Rectal smooth muscle tissue (tissue), 1 donor: Measurements from ENCODE around the gene SLC31A1.

ENCODE experiments used
- H3K27ac ChIP-seq: one replicate; pipeline ENCODE4 v1.7.0; 2013; ENCODE audit warnings: low read depth, low read length, inconsistent platforms
- H3K27me3 ChIP-seq: one replicate; pipeline ENCODE4 v1.7.0; 2013; ENCODE audit warnings: low read length; ENCODE audit not compliant: control insufficient read depth, insufficient read depth
- H3K36me3 ChIP-seq: one replicate; pipeline ENCODE4 v1.7.0; 2013; ENCODE audit warnings: low read length; ENCODE audit not compliant: control insufficient read depth, insufficient read depth
- H3K4me1 ChIP-seq: one replicate; pipeline ENCODE4 v1.7.0; 2013; ENCODE audit warnings: low read length; ENCODE audit not compliant: control insufficient read depth, insufficient read depth
- H3K4me3 ChIP-seq: one replicate; pipeline ENCODE4 v1.7.0; 2013; ENCODE audit warnings: low read length
- H3K9ac ChIP-seq: one replicate; pipeline ENCODE4 v1.7.0; 2013; ENCODE audit warnings: low read length

SLC31A1 gene

DNA sequence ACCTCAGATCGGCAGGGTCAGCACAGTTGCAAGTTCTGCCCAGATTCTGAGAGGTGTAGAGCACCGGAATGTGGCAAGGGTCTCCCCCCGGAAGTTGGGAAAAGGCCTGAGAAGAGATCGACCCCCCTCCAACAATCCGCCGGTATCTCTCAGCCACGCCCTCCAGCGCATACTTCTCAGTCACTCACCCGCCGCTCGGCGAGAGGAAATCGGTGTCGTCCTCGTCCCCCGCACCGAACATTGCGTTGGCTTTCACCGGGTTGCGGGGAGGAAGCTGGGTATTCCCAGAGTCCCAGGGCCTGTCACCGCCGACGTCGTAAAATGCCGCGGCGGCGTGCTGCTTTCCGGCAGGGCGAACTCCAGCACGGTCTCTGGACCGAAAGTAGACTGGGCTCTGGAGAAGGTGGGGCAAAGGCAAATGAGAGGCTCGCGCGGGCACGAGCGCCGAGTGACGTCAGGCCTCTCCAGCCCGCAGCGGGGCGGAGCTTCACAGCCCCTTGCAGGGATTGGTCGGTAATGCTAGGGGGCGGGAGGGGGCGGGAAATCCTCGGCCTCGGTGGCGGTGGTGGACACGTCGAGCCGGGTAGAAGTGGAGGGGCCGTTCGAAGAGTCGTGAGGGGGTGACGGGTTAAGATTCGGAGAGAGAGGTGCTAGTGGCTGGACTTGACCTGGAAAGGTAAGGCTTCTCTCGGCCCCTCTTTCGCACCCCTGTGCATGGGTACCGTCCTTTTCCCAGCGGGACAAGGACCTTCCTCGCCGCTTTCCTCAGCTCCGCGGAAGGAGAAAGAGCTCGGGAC lies at the start of gene SLC31A1, which contains the start of gene FKBP15:
Gene SLC31A1 (plus strand): TSS at position 542 of the 797 bp plus-strand sequence. CDS start 34,605 bp downstream, outside the sequence.
Gene FKBP15 (minus strand): TSS at position 275 of the 797 bp plus-strand sequence. CDS start 34 bp downstream, at position 241.
- H3K36me3 ChIP-seq = no peaks in the 10 kb centered on the region

DNA sequence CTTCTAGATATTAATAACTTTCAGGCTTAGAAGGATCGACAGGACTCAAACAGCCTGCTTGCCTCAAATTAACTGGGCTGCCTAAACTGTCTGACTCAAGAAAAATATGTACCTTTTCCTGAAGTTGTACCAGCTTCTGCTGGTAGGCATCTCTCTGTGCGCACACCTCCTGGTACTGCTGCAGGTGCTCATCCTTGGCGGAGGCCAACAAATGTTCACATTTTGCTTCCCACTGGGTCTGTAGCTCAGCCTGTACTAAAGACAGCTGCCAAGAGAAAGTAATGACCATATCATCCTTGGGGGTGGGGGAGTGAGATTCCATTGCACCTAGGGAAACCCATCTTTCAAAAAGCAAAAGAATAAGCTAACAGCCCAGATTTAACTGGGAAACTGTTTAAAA lies 48.0 kb upstream of the SLC31A1 start:
- Histone ChIP-seq H3K36me3 (peaks cover 59% of the 10 kb centered on the region), H3K27ac (no peak overlapping the region), H3K27me3 (no peaks in the 10 kb centered on the region), H3K4me3 (no peak overlapping the region), H3K4me1 (no peaks in the 10 kb centered on the region), H3K9ac (no peak overlapping the region)

More for the DNA sequence above, at the start of gene SLC31A1, which contains the start of gene FKBP15:
- peak within 1 kb of the TSS; percentile 83 for H3K27ac ChIP-seq
- H3K4me1 ChIP-seq = peaks cover 16% of the 10 kb centered on the region
- peak within 1 kb of the TSS; percentile 96 for H3K4me3 ChIP-seq
- H3K27me3 ChIP-seq = no peaks in the 10 kb centered on the region
- peak within 1 kb of the TSS; percentile 92 for H3K9ac ChIP-seq

DNA sequence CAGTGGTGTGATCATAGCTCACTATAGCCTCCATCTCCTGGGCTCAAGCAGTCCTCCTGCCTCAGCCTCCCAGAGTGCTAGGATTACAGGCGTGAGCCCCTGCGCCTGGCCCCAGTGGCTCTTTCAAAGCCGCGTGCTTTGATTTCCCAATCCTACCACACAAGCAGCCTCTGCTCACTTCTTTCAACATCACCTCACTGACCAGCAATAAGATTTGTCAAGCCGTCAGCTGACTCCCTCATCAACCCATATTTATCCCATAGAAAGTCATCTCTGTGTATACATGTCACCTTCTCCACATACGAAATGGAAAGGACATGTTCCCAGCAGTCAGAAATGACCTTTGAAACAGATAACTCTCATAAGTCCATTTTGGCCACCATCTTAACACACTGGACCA lies 44.5 kb upstream of the SLC31A1 start:
- no peaks in the 10 kb centered on the region for H3K4me1 ChIP-seq
- H3K36me3 ChIP-seq = peaks cover 58% of the 10 kb centered on the region
- H3K27ac ChIP-seq = no peak overlapping the region
- no peak overlapping the region for H3K9ac ChIP-seq
- H3K27me3 ChIP-seq = no peaks in the 10 kb centered on the region
- H3K4me3 ChIP-seq = no peak overlapping the region

DNA sequence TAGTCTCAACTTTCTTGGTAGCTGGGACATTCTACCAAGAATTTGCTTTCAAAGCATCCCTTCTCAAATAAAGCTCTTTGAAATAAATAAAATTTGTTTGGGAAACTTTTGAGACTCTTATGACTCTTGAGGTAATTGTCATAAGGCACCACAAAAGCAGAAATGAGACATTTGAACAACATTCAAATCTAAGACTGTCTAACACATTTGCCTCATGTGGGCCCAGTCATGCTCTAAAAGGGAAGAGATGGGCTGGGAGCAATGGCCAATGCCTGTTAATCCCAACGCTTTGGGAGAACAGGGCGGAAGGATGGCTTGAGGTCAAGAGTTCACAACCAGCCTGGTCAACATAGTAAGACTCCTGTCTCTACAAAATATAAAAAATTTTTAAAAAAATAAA lies 44.1 kb upstream of the SLC31A1 start:
- Histone ChIP-seq H3K27me3 (no peaks in the 10 kb centered on the region), H3K36me3 (peaks cover 62% of the 10 kb centered on the region), H3K27ac (no peak overlapping the region), H3K4me3 (no peak overlapping the region), H3K4me1 (no peaks in the 10 kb centered on the region), H3K9ac (no peak overlapping the region)

DNA sequence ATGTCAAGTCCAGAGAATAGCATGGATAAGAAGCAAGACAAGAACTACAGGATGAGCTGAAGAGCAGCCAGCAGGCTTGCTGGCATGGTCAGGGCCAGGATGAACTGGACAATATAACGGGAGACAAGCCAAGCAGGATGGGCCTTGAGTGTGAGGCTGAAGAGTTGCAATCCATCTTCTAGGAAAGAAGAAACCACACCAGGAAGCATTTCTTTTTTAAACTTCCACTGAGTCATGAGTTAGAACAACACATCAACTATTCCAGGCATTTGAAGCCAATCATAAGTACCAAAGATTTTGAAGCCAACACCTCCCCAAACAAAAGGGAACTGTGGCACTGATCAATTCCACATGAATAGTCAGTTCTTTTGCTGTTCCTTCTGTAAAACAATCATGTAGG lies 43.3 kb upstream of the SLC31A1 start:
- Histone ChIP-seq H3K4me1 (no peaks in the 10 kb centered on the region), H3K27me3 (no peaks in the 10 kb centered on the region), H3K4me3 (no peak overlapping the region), H3K36me3 (peaks cover 62% of the 10 kb centered on the region), H3K9ac (no peak overlapping the region), H3K27ac (no peak overlapping the region)

DNA sequence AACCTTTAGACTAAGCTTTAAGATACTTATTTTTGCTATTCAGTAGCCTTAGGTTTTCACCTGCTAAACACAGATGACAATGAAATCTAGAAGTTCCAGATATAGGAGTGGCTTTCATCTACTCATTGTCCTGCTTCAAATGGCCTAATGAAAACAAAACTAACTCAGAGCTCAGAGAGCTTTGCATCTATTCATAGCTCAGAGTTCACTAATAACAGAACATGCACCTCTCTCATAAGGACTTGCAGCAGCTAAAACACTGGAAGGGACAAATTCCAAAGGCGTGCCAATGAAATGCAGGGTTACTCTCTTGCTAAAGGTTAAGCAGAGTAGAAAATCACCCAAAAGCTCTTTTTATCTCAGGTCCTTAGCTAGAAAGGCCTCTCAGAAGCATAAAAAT lies 41.5 kb upstream of the SLC31A1 start:
- H3K4me1 ChIP-seq = no peaks in the 10 kb centered on the region
- no peaks in the 10 kb centered on the region for H3K27me3 ChIP-seq
- H3K9ac ChIP-seq = no peak overlapping the region
- H3K36me3 ChIP-seq = peaks cover 64% of the 10 kb centered on the region
- no peak overlapping the region for H3K27ac ChIP-seq
- H3K4me3 ChIP-seq = no peak overlapping the region

DNA sequence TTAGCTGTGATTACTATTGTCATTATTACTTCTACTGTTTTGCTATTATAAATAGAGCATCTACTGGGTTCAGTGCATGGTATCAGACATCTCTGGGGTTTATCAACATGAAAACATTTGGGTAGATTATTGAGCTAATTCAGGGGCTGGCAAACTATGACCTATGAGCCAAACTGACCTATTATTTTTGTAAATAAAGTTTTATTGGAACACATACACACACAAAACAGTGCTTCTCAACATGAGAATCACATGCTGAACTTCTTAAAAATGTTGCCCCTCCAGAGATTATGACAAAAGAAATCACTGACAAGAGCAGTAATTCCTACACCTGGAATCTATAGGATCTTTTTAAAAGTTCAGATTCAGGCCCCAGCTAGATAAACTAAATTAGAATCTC lies 40.2 kb upstream of the SLC31A1 start:
- H3K36me3 ChIP-seq = peaks cover 76% of the 10 kb centered on the region
- no peak overlapping the region for H3K27ac ChIP-seq
- no peaks in the 10 kb centered on the region for H3K27me3 ChIP-seq
- no peak overlapping the region for H3K4me3 ChIP-seq
- no peak overlapping the region for H3K9ac ChIP-seq
- no peaks in the 10 kb centered on the region for H3K4me1 ChIP-seq

DNA sequence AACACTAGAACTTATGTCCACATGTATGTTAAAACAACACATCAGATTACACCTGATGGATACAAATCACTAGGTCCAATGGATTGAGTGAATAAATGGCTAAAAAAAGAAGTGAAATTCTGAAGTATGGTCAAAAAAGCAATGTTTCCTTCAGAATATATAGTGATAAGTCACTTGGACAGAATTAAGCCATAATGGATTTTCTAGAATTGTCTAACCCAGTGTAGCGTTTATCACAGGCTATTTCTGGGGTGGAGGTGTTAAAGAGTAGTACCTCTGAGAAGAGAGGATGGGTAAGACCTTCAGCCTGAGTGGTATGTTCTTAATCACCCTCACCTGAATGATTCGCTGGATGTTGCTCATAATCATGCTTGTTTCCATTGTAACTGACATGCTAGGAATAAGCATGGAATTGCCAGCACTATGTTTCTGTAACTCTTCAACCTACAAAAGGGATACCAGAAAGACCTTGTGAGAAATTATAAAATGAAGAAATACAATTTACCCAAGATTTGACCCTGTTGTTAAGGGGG lies 37.3 kb upstream of the SLC31A1 start:
- H3K9ac ChIP-seq = no peak overlapping the region
- no peak overlapping the region for H3K27ac ChIP-seq
- peaks cover 73% of the 10 kb centered on the region for H3K36me3 ChIP-seq
- H3K4me3 ChIP-seq = no peak overlapping the region
- H3K4me1 ChIP-seq = no peaks in the 10 kb centered on the region
- H3K27me3 ChIP-seq = no peaks in the 10 kb centered on the region

DNA sequence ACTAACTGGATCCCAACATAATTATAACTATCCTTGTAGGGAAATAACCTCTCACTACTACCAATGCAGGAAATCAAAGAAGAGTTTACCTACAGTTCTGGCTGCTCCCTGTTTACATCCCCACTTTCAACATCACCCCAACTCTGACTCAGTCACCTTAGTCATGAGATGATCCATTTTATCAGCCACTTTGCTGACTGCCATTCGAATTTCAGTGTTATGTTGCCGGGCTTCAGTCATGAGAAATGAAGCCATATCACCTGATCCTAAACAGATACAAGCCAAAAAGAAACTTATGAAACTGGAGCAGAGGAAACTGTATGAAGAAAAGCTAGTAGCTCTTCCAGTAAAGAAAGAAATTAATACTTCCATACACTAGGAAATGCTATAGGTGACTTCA lies 36.8 kb upstream of the SLC31A1 start:
- H3K36me3 ChIP-seq = peaks cover 73% of the 10 kb centered on the region
- no peak overlapping the region for H3K9ac ChIP-seq
- no peaks in the 10 kb centered on the region for H3K27me3 ChIP-seq
- H3K4me1 ChIP-seq = no peaks in the 10 kb centered on the region
- H3K4me3 ChIP-seq = no peak overlapping the region
- no peak overlapping the region for H3K27ac ChIP-seq

DNA sequence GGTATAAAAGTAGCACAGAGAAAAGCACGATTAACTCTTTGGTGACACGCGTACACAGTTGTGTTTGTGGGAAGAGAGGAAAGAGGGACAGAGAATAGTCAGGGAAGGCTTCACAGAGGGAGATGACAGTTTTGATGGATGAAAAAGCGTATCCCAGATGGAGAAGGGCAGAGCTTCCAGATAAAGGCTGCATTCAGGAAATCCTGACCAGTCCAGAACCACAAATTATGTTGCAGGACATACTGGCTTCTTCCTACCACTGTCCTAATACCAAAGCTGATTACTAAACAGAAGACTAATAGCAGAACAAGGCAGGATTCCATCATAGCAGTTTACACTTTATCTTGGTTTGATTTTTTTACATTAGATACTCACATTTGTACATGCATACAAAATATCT lies 36.1 kb upstream of the SLC31A1 start:
- Histone ChIP-seq H3K27me3 (no peaks in the 10 kb centered on the region), H3K27ac (no peak overlapping the region), H3K4me1 (no peaks in the 10 kb centered on the region), H3K36me3 (peaks cover 76% of the 10 kb centered on the region), H3K4me3 (no peak overlapping the region), H3K9ac (no peak overlapping the region)

DNA sequence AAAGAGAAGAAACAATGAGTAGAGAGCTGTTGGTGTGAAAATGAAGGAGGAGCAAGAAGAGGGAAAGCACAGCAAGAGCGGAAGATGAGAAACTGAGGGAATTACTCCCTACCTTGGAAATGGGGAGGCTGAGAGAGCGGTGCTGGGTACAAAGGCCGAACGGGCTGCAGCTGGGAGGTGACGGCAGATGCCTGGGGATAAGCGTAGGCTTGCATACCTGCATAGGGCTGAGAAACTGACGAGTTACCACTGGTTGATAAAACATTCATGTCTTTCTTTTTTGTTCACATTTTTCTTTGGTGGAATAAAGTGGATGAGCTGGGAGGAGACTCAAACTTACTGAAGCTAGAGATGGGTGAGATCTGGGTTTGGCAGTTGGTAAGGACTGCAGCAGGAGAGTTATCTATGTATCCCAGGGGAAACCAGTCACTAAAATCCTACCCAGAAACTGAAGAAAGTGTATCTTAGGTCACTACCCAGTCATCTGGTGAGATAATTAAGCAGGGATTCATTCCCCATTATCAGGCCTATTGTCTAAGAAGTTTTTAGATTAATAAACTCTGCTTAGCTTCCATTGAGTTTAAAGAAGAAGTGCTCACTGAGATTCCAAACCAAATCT lies 35.1 kb upstream of the SLC31A1 start:
- H3K27ac ChIP-seq = no peak overlapping the region
- no peak overlapping the region for H3K4me3 ChIP-seq
- peaks cover 74% of the 10 kb centered on the region for H3K36me3 ChIP-seq
- H3K4me1 ChIP-seq = no peaks in the 10 kb centered on the region
- H3K9ac ChIP-seq = no peak overlapping the region
- no peaks in the 10 kb centered on the region for H3K27me3 ChIP-seq

DNA sequence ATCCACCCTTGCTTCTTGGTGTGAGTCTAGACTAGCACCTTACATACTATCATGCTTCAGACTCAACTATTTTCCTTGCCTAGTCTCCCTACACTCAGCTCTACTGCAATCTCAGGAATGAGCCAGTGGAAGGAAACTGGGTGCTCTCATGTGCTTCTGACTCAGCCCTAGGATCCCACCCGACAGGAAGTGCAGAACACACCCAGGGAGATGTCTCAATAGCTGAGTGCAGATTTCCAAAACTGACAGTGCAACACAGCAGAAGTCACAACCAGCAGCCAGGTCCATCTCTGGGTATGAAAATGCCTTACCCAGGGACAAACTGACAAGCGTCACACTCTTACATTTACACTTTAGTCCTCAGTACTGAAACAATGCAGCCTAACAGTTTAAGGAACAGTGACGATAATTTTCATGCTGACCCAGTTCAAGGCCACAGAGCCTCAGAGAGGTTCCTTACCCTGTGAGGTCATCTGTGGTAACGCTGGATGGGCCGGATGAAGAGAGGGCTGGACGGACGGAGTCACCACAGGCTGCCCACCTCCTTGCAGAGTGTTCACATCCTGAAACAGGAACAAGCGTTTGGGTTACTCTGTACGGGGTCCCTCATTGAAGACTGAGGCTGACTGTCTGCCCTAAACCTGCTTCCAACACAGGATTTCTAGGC lies 33.3 kb upstream of the SLC31A1 start:
- H3K9ac ChIP-seq = no peak overlapping the region
- no peaks in the 10 kb centered on the region for H3K27me3 ChIP-seq
- H3K4me3 ChIP-seq = no peak overlapping the region
- H3K4me1 ChIP-seq = no peaks in the 10 kb centered on the region
- no peak overlapping the region for H3K27ac ChIP-seq
- H3K36me3 ChIP-seq = peaks cover 58% of the 10 kb centered on the region
